Cardiac muscle cell (in vitro differentiated cells and primary cell): Measurements from ENCODE around the gene CHCHD6. TPM values are rescaled to one million over a fixed set of nuclear protein-coding genes. Genes with fewer than 3 reads are reported as not detected.

Experiments used
- DNase-seq, 2 donors: peaks; one replicate each; pipeline versions ENCODE4 v3.0.0 to v3.0.0-alpha.2; 2010 to 2017; ENCODE audit warnings: low read depth in 1 of 2, low spot score in 1 of 2
- H3K27ac ChIP-seq: fragments of 200-600 bp; sonication (generic); 2 replicates; pipeline ENCODE4 v1.5.1; 2016
- H3K27me3 ChIP-seq: fragments of 200-600 bp; sonication (generic); 2 replicates; pipeline ENCODE4 v1.6.0; 2016; ENCODE audit warnings: control low read depth
- H3K36me3 ChIP-seq: fragments of 200-600 bp; sonication (generic); 2 replicates; pipeline ENCODE4 v1.5.1; 2016; ENCODE audit warnings: control low read depth
- H3K4me1 ChIP-seq: fragments of 200-600 bp; sonication (generic); 2 replicates; pipeline ENCODE4 v1.8.1; 2017; ENCODE audit warnings: low read depth, mild to moderate bottlenecking, mixed run types
- H3K4me3 ChIP-seq: fragments of 200-600 bp; sonication (generic); 2 replicates; pipeline ENCODE4 v1.5.1; 2016; ENCODE audit warnings: mild to moderate bottlenecking
- H3K9me3 ChIP-seq: fragments of 200-600 bp; sonication (generic); 2 replicates; pipeline ENCODE4 v1.5.1; 2017; ENCODE audit warnings: low read depth, mild to moderate bottlenecking, control low read depth
- CTCF ChIP-seq: IDR thresholded peaks from 2 replicates; pipeline ENCODE4 v1.5.1; 2012; ENCODE audit warnings: low read depth, mild to moderate bottlenecking, low read length
- polyA plus RNA-seq: library from polyadenylated mRNA; unstranded; fragments of >200 nt; fragmentation: Nextera tagmentation; extraction: Ambion mirVana; gene quantifications from 2 replicates; pipeline ENCODE4 v1.2.1, GENCODE V29; 2016
- total RNA-seq: library from RNA; depleted of rRNA; stranded (reverse); fragments of >200 nt; gene quantifications from 2 replicates; pipeline ENCODE4 v1.2.3, GENCODE V29; 2016

CHCHD6 gene
- total and polyA plus RNA-seq, 2 experiments from 2014 or later, result 76.0 to 102 TPM

- H3K27me3 ChIP-seq, result no peaks in the 10 kb centered on the region
- no peaks in the 10 kb centered on the region for H3K9me3 ChIP-seq
- no peak for DNase-seq
- peak overlapping the region; percentile 97 for H3K27ac ChIP-seq
- H3K4me3 ChIP-seq, result no peak overlapping the region
- TF ChIP-seq CTCF, result no peak
- H3K4me1 ChIP-seq, result peaks cover 15% of the 10 kb centered on the region
- no peaks in the 10 kb centered on the region for H3K36me3 ChIP-seq
Observed at GRCh38 chr3:126849768-126850167, 145.7 kb downstream of the CHCHD6 start.

DNA sequence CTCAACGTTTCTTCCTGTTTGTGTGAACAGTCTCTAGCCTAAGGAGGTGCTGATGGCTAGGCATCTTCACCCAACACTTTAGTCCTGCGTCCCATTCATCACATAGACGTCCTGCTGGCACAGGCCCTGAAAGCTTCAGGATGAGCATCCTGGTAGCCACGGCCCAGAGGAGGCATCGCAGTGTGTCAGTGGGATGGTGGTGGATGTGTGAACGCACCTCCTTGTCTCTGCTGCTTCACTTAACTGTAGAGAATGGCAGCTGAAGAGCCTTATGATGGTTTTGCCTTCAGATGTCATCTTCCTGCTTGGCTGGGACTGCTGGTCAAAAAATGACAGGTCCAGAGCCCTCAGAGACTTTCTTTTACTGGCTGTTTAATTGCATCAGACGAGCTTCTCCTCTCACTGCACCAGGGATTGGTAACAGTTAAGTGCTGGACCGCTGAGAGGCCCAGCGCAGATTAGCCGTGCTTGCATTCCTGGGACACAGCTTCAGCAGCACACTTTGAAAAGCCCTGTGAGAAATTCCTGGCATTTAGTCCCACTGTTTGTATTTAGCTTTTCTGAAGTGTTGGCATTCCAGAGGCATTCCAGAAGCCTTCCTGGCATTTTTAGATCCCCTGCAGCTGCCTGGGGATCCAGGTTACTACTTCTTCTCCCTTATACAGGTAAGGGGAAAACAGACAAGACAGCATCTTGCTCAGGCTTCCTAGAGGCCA lies 146.5 kb downstream of the CHCHD6 start:
- H3K36me3 ChIP-seq, result no peaks in the 10 kb centered on the region
- H3K27me3 ChIP-seq, result no peaks in the 10 kb centered on the region
- no peaks in the 10 kb centered on the region for H3K9me3 ChIP-seq
- peak overlapping the region; percentile 97 for H3K27ac ChIP-seq
- H3K4me1 ChIP-seq, result peaks cover 15% of the 10 kb centered on the region
- no peak overlapping the region for H3K4me3 ChIP-seq
- peak; percentile 77 to 93 for DNase-seq
- TF ChIP-seq CTCF, result no peak

- H3K36me3 ChIP-seq, result no peaks in the 10 kb centered on the region
- H3K4me1 ChIP-seq, result peaks cover 15% of the 10 kb centered on the region
- H3K27me3 ChIP-seq, result no peaks in the 10 kb centered on the region
- DNase-seq, result no peak
- peak overlapping the region; percentile 97 for H3K27ac ChIP-seq
- H3K4me3 ChIP-seq, result no peak overlapping the region
- H3K9me3 ChIP-seq, result no peaks in the 10 kb centered on the region
- no peak for TF ChIP-seq CTCF
Observed at GRCh38 chr3:126851382-126851781, 147.3 kb downstream of the CHCHD6 start.

- DNase-seq, result no peak
- Histone ChIP-seq H3K9me3 (no peaks in the 10 kb centered on the region), H3K27me3 (no peaks in the 10 kb centered on the region), H3K36me3 (no peaks in the 10 kb centered on the region), H3K4me1 (peaks cover 15% of the 10 kb centered on the region), H3K27ac (peak overlapping the region; percentile 97), H3K4me3 (no peak overlapping the region)
- TF ChIP-seq CTCF, result no peak
Observed at GRCh38 chr3:126851934-126852333, 147.9 kb downstream of the CHCHD6 start.

DNA sequence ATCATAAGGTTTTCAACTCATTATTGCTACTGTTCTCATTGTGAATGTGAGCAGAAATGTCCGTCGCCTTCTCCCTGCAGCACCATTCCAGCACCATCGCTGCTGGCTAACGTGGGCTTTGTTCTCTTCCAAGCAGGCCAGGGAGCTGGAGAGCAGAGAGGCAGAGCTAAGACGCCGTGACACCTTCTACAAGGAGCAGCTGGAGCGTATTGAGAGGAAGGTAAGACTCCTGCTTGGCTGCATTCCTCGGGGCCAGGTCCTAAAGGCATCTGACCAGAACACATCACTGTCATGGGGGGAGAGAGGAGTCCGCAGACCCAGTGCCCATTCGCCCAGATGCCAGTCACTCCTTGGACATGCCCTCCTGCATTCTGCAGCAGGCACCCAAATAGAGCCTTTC lies 148.5 kb downstream of the CHCHD6 start:
- H3K4me3 ChIP-seq, result no peak overlapping the region
- no peaks in the 10 kb centered on the region for H3K9me3 ChIP-seq
- TF ChIP-seq CTCF, result no peak
- DNase-seq, result no peak
- peaks cover 15% of the 10 kb centered on the region for H3K4me1 ChIP-seq
- peak overlapping the region; percentile 97 for H3K27ac ChIP-seq
- no peaks in the 10 kb centered on the region for H3K27me3 ChIP-seq
- H3K36me3 ChIP-seq, result no peaks in the 10 kb centered on the region
